GM03348 (cell line): ENCODE measurements around the gene SLC19A2.

Experiments
- DNase-seq: peaks from one replicate; pipeline ENCODE4 v3.0.0; 2012; ENCODE audit warnings: low spot score

The SLC19A2 gene

GRCh38 chr1:169474302-169474995 is 11.3 kb downstream of the SLC19A2 start:
- DNase-seq: no peak

- DNase-seq: no peak
Measured at GRCh38 chr1:169473347-169473746, 12.4 kb downstream of the SLC19A2 start.

GRCh38 chr1:169472738-169473137 is 13.0 kb downstream of the SLC19A2 start:
- DNase-seq: no peak

- DNase-seq: no peak
Measured at GRCh38 chr1:169468982-169469381, 16.8 kb downstream of the SLC19A2 start.

- peak; percentile 29 for DNase-seq
Measured at GRCh38 chr1:169466259-169467230, 19.2 kb downstream of the SLC19A2 start.

- no peak for DNase-seq
Measured at GRCh38 chr1:169465281-169465680, 20.5 kb downstream of the SLC19A2 start.

- DNase-seq: no peak
Measured at GRCh38 chr1:169462385-169462784, 23.4 kb downstream of the SLC19A2 start.

GRCh38 chr1:169461390-169462000 is 24.2 kb downstream of the SLC19A2 start:
- DNase-seq: no peak

- peak; percentile 23 for DNase-seq
Measured at GRCh38 chr1:169460191-169460833, 25.4 kb downstream of the SLC19A2 start.

- no peak for DNase-seq
Measured at GRCh38 chr1:169457443-169457842, 28.3 kb downstream of the SLC19A2 start.

- no peak for DNase-seq
Measured at GRCh38 chr1:169456029-169456428, 29.7 kb downstream of the SLC19A2 start.

GRCh38 chr1:169452921-169453320 is 32.8 kb downstream of the SLC19A2 start:
- no peak for DNase-seq

GRCh38 chr1:169451218-169451824 is 34.4 kb downstream of the SLC19A2 start:
- no peak for DNase-seq

- no peak for DNase-seq
Measured at GRCh38 chr1:169443923-169444322, 41.8 kb downstream of the SLC19A2 start.

GRCh38 chr1:169427081-169427641 is 58.6 kb downstream of the SLC19A2 start, which contains the start of gene CCDC181:
TSS of gene CCDC181 (minus strand) at chr1:169427474. CDS start at chr1:169424927, 2,547 bp downstream.
- peak; percentile 55 for DNase-seq

- no peak for DNase-seq
Measured at GRCh38 chr1:169426174-169426705, 59.5 kb downstream of the SLC19A2 start.

- no peak for DNase-seq
Measured at GRCh38 chr1:169421309-169421708, 64.4 kb downstream of the SLC19A2 start.

- no peak for DNase-seq
Measured at GRCh38 chr1:169414952-169415351, 70.8 kb downstream of the SLC19A2 start.
